ENCODE measurements around the gene AHNAK2. TPM values are rescaled to one million over a fixed set of nuclear protein-coding genes. Genes with fewer than 3 reads are reported as not detected.

The AHNAK2 gene
- total and polyA plus RNA-seq, 9 of the 15 experiments (the other 6 are each of a cell fraction or from before 2014, with no cell fraction given), result 0.04 to 0.09 (median 0.04) TPM; not detected in 6

- ChIA-PET POLR2A (no interaction called here), CTCF (ENCODE audit: low intra/inter-chr PET ratio) (interaction anchor here (0.5 to 3.9 kb wide), 10 partner anchors 9 to 375 kb away, joined by 3 to 85 read pairs (median 4); partner anchors contain the start of gene CLBA1)
- H3K79me2 ChIP-seq (ENCODE audit: control insufficient read depth, insufficient read depth, low read length), result no peaks in the 10 kb centered on the region
- 0 out of 2 replicates have a peak, but pooled peaks cover 11% of the 10 kb centered on the region for H4K20me1 ChIP-seq (replicated peaks; ENCODE audit: control insufficient read depth, insufficient read depth, low read length)
- H3K4me3 ChIP-seq, result no peak overlapping the region
- H2AFZ ChIP-seq (ENCODE audit: low read depth, low read length), result 0 out of 2 replicates have a peak overlapping the region, but pooled peaks have one; percentile 45
- WGBS (ENCODE audit: insufficient coverage, low coverage, missing lambda C conversion rate), result 34% methylated on average over 14 of the region's 21 CpGs
- H3K4me2 ChIP-seq (ENCODE audit: insufficient read depth, low read length), result no peak overlapping the region; the same call in 1 of the 2 replicates
- no peaks in the 10 kb centered on the region for H3K27me3 ChIP-seq (ENCODE audit: control insufficient read depth in 2 of 2, insufficient read depth in 2 of 2, low read length in 2 of 2)
- no peaks in the 10 kb centered on the region for H3K9me3 ChIP-seq (replicated peaks; ENCODE audit: control insufficient read depth, insufficient read depth, low read depth, low read length)
- peak; percentile 82 for FAIRE-seq
- intact Hi-C loops (cut with micrococcal nuclease), result loop anchor here (1.0 to 5.0 kb wide), 2 partner anchors 41 to 69 kb away; no protein-coding TSS in a partner anchor
- ATAC-seq, result peak; percentile 87
- no TSS peak for BruUV-seq (replicated peaks)
- no peaks in the 10 kb centered on the region for H3K36me3 ChIP-seq (ENCODE audit: control insufficient read depth, insufficient read depth, low read length)
- peaks cover 7 to 80% of the 10 kb centered on the region in 2 experiments; a peak in 4 of 5 replicates for H3K4me1 ChIP-seq (replicated peaks in 1 of 2; ENCODE audit: control insufficient read depth in 2 of 2, insufficient read depth in 2 of 2, low read length in 2 of 2)
- in situ Hi-C loops (cut with MboI), result no loop called here
- no peaks in the 10 kb centered on the region for H3K9me1 ChIP-seq (ENCODE audit: control insufficient read depth, insufficient read depth, low read length)
- peak overlapping the region in 1 of 2 experiments; percentile 68; a peak in 2 of 4 replicates for H3K9ac ChIP-seq (ENCODE audit: insufficient read depth in 1 of 2, low read depth in 2 of 2, low read length in 2 of 2)
- no peak overlapping the region for H3K27ac ChIP-seq (ENCODE audit: extremely low read depth, low read depth, low read length)
- DNase-seq (ENCODE audit: extremely low read depth in 1 of 4, low spot score in 3 of 4), result peak; percentile 62 to 83 (median 68)
- TF ChIP-seq NELFE (IDR thresholded peaks at IDR 0.05; ENCODE audit: insufficient read depth, insufficient read length) (no peak), ZNF408 (CRISPR knock-in tag; IDR thresholded peaks at IDR 0.05; ENCODE audit: low read depth) (no peak), PPARD (CRISPR knock-in tag; IDR thresholded peaks at IDR 0.05) (no peak), ARID2 (IDR thresholded peaks at IDR 0.05) (peak; percentile 87), TEAD1 (CRISPR knock-in tag; IDR thresholded peaks at IDR 0.05) (0 out of 4 replicates have a peak, but pooled peaks of 1 of the 2 experiments have one; percentile 34), BCOR (IDR thresholded peaks at IDR 0.05) (0 out of 2 replicates have a peak, but pooled peaks have one; percentile 37), BRD9 (IDR thresholded peaks at IDR 0.05; ENCODE audit: low read depth, partially characterized antibody) (no peak), CREM (IDR thresholded peaks at IDR 0.05; ENCODE audit: low read depth) (peak; percentile 47; the same call in 1 of the 2 replicates), SMC3 (conservative IDR thresholded peaks at IDR 0.05; ENCODE audit: insufficient read depth, low read depth, low read length) (peak; percentile 92), NFIC (IDR thresholded peaks at IDR 0.05) (0 out of 2 replicates have a peak, but pooled peaks have one; percentile 27), DEAF1 (CRISPR knock-in tag; IDR thresholded peaks at IDR 0.05) (peak; percentile 63), MYC (IDR thresholded peaks at IDR 0.05; ENCODE audit: low read depth, low read length) (0 out of 2 replicates have a peak, but pooled peaks have one; percentile 14), MYC (CRISPR knock-in tag; IDR thresholded peaks at IDR 0.05; ENCODE audit: borderline replicate concordance, low read depth) (no peak), BHLHE40 (IDR thresholded peaks at IDR 0.05; ENCODE audit: low read length) (peak; percentile 18; the same call in 1 of the 2 replicates), YY1 (IDR thresholded peaks at IDR 0.05; ENCODE audit: borderline replicate concordance in 1 of 3, control insufficient read depth in 1 of 3, extremely low read depth in 1 of 3, insufficient read depth in 3 of 3, insufficient read length in 1 of 3, insufficient replicate concordance in 2 of 3, low read depth in 1 of 3, low read length in 2 of 3) (peak in 1 of 3 experiments; percentile 35), ZNF518B (CRISPR knock-in tag; IDR thresholded peaks at IDR 0.05) (no peak)
Observed at GRCh38 chr14:104976198-104977007, 1.8 kb downstream of the AHNAK2 start.

All from K562 (cell line).